ENCODE results near the gene YY1. TPM values are rescaled to one million over a fixed set of nuclear protein-coding genes. Genes with fewer than 3 reads are reported as not detected.
A peak's percentile ranks its signal among the peaks of the same experiment; 100 is the strongest.

Gene YY1
- total and polyA plus RNA-seq, 2 of the 4 experiments (the other 2 are of a cell fraction), result 21.7 to 29.9 TPM

DNA sequence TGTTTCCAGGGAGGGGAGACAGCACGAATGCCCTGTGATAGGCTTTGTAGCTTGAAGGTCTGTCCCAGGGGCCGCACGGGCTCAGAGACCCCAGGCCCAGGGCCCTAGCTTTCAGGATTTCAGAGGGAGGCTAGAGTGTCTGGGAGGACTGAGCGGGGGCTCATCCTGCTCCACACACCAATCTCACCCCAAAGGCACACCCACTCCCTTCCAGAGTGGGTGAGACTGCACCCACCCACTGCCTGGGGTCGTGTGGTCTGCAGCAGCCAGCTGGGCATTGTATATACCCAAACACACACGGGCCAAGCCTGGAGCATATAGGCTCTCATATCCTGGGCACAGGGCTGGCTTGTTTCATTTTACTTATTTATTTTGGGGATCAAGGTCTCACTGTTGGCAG, 78.4 kb downstream of the YY1 start:
- Histone ChIP-seq H2BK20ac (ENCODE audit: low read depth, low read length) (no peak overlapping the region), H4K20me1 (ENCODE audit: insufficient read depth, low read length) (no peaks in the 10 kb centered on the region), H2BK15ac (ENCODE audit: low read depth, low read length) (no peak overlapping the region), H3K4me3 (ENCODE audit: insufficient read depth, low read depth, low read length) (no peak overlapping the region), H3K27me3 (ENCODE audit: control insufficient read depth, insufficient read depth, low read length) (no peaks in the 10 kb centered on the region), H2AK5ac (ENCODE audit: low read depth, low read length) (no peak overlapping the region), H3K9ac (ENCODE audit: low read depth, low read length) (no peak overlapping the region), H3K9me1 (ENCODE audit: insufficient read depth, low read length) (no peaks in the 10 kb centered on the region), H2AK9ac (replicated peaks; ENCODE audit: low read depth, low read length, poor library complexity) (no peak overlapping the region), H3K9me3 (ENCODE audit: control insufficient read depth, insufficient read depth, low read length) (no peaks in the 10 kb centered on the region), H2BK5ac (ENCODE audit: low read depth, low read length, poor library complexity, severe bottlenecking) (no peak overlapping the region), H4K5ac (ENCODE audit: low read depth, low read length) (no peak overlapping the region), H2AFZ (replicated peaks; ENCODE audit: low read length, poor library complexity) (peak overlapping the region; percentile 58), H3K27ac (ENCODE audit: insufficient read depth, low read length) (no peak overlapping the region), H3K4me1 (ENCODE audit: control insufficient read depth, insufficient read depth, low read length) (peaks cover 5% of the 10 kb centered on the region; the same call in 1 of the 2 replicates), H3K56ac (ENCODE audit: extremely low read depth, insufficient read depth, low read length) (no peak overlapping the region), H3K36me3 (ENCODE audit: control insufficient read depth, insufficient read depth, low read length) (no peaks in the 10 kb centered on the region), H4K91ac (ENCODE audit: insufficient read depth, low read depth, low read length) (no peak overlapping the region), H3K14ac (replicated peaks; ENCODE audit: low read depth, low read length) (no peak overlapping the region), H3K23ac (ENCODE audit: low read depth, low read length) (no peak overlapping the region), H3K79me1 (ENCODE audit: low read depth in 1 of 2, low read length in 2 of 2) (no peaks in the 10 kb centered on the region), H3K4me2 (ENCODE audit: low read depth, low read length) (no peak overlapping the region), H4K8ac (ENCODE audit: low read depth in 2 of 2, low read length in 2 of 2) (0 out of 4 replicates have a peak overlapping the region, but pooled peaks of 1 of the 2 experiments have one; percentile 69), H2BK120ac (ENCODE audit: low read depth, low read length) (no peak overlapping the region), H3K4ac (ENCODE audit: low read depth, low read length) (no peak overlapping the region), H3K18ac (ENCODE audit: low read depth, low read length) (no peak overlapping the region)
- ChIA-PET POLR2A (ENCODE audit: unreplicated experiment) (no interaction called here), CTCF (interaction anchor here (0.8 kb wide), 1 partner anchor 20 kb away, joined by 3 read pairs; no protein-coding TSS in a partner anchor)
- no peak for DNase-seq
- in situ Hi-C loops (cut with MboI; ENCODE audit: low sequenced_read_pairs), result no loop called here
- no peak for ATAC-seq (ENCODE audit: low read depth)
- BruUV-seq (replicated peaks), result no TSS peak
- dilution Hi-C loops (cut with HindIII; ENCODE audit: low sequenced_read_pairs, unreplicated experiment), result no loop called here
- no CpG with 5 or more reads among the region's 6 CpGs for WGBS, 2 experiments (ENCODE audit: extremely low coverage in 2 of 2, insufficient read length in 1 of 2)
- TF ChIP-seq MXI1 (IDR thresholded peaks at IDR 0.05; ENCODE audit: borderline replicate concordance, low read depth, low read length), result no peak
- intact Hi-C loops (cut with micrococcal nuclease), result no loop called here
